Prostate gland (tissue), 2 donors: ENCODE data around the gene FCHSD2.

Source experiments
- CTCF ChIP-seq, 4 experiments: fragments of 200-600 bp in 2 of 4; fragments of 450-650 bp in 2 of 4; sonication (generic) in 2 of 4; IDR thresholded peaks; 1 replicate in 3 of 4; 2 replicates in 1 of 4; pipeline ENCODE4 v1.5.1; 2016 to 2019; ENCODE audit warnings: antibody characterized with exemption in 4 of 4, mild to moderate bottlenecking in 2 of 4, moderate library complexity in 2 of 4
- POLR2A ChIP-seq: fragments of 450-650 bp; IDR thresholded peaks from one replicate; pipeline ENCODE4 v1.6.1; 2016; ENCODE audit warnings: antibody characterized with exemption, mild to moderate bottlenecking

- TF ChIP-seq CTCF (IDR thresholded peaks at IDR 0.05) (no peak), POLR2A (no peak)
Measured at GRCh38 chr11:72793076-72793424, 349.1 kb downstream of the FCHSD2 start.
